HT1080 (cell line): ENCODE data around the gene LMF1. TPM values are rescaled to one million over a fixed set of nuclear protein-coding genes. Genes with fewer than 3 reads are reported as not detected.

Source experiments
- DNase-seq: peaks from one replicate; pipeline ENCODE4 v3.0.0-alpha.2; 2015; ENCODE audit warnings: low read depth
- total RNA-seq: library from RNA; depleted of rRNA; stranded (reverse); fragments of >200 nt; shearing (Covaris generic); gene quantifications from 2 replicates; pipeline ENCODE4 v1.2.3, GENCODE V29; 2014

The LMF1 gene
- total RNA-seq, 1 experiment from 2014 or later, result not detected

DNA sequence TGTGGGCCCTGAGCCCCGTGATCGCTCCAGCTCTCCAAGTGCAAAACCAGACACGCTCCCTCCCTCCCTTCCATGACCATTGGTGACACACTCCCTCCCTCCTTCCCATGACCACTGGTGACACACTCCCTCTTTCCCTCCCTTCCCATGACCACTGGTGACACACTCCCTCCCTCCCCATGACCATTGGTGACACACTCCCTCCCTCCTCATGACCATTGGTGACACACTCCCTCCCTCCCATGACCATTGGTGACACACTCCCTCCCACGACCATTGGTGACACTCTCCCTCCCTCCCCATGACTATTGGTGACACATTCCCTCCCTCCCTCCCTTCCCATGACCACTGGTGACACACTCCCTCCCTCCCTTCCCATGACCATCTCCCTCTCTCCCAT lies 56.3 kb downstream of the LMF1 start:
- DNase-seq, result no peak

DNA sequence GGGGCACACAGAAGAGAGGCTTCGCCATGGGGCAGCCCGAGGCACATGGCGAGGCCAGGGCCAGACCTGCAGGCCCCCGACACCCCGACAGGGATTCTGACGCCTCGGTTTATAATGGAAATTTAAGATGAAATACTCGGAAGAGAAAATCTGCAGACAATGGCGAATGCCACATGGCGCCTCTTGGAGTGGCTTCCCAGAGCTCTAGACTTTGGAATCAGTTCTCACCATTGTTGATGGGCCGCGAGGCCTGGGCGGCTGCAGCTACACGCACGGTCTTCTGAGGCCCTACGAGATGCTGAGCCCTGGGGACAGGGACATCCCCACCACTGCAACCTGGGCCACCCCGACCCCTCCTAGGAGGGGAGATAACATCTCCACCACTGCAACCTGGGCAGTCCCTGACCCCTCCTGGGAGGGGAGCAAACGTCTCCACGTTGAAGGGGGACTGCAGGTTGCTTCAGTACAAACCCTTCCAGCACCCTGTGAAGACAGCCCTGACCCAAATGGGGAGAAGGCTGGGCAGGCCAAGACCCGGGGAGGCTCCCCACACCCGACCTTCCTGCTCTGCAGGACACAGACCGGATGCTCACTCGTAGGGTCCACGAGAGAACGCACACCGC lies 56.9 kb downstream of the LMF1 start:
- DNase-seq, result no peak

DNA sequence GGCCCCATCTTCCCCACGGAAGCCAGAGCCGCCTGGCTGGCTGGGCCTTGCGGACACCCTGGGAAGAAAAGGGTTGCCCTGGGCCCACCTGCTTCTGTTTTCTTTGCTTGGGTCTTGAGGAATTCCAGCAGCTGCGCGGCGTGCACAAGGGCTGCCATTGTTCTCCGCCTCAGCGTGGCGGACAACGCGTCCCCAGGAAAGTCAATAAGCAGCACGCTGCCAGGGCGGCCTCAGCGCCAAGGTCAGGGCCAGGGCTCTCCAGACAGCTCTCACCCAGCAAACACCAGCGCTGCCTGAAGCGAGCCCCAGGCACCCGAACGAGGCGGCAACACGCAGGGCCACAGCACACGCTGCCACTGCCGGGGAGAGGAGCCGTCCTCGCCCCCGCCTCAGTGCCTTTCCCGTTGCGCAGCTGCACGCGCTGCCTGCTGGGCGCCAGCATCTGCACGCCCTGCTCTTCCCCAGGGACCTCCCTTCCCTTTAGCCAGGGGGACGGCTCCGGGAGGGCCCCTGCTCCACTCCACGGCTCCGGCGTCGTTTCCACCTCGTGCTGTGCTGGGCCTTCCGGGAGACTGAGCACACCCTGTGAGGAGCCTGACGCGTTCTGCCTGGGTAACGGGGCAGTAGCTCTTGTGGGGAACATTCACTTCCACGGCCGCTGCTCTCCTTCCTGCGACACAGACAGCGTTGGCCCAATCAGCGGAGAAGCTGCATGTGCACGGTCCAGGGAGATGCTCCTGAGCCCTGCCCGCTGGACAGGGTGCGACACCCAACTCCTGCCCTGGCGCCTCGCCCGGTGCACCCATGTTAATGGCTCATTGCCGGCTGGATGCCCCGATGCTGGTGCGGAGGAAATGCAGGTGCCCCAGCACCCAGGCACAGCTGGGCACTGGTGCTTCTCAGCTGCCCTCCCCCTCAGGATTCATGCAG lies 57.8 kb downstream of the LMF1 start:
- no peak for DNase-seq

DNA sequence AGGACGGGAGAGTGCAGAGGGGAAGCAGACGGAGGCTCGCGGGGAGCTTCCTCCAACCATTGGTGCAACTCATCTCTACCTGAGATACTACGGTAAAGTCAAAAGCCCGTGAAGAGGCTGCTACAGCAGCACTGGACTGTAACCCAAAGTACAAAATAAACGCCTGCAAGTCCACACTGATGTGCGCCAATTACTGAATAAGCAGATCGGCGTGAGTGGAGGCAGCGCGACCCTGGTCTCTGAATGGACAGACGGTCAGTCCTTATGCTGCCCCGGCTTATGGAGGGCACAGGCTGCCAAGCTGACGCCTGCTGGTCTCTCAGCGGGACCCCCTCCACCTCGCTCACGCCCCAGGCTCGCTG lies 58.5 kb downstream of the LMF1 start:
- DNase-seq, result no peak

DNA sequence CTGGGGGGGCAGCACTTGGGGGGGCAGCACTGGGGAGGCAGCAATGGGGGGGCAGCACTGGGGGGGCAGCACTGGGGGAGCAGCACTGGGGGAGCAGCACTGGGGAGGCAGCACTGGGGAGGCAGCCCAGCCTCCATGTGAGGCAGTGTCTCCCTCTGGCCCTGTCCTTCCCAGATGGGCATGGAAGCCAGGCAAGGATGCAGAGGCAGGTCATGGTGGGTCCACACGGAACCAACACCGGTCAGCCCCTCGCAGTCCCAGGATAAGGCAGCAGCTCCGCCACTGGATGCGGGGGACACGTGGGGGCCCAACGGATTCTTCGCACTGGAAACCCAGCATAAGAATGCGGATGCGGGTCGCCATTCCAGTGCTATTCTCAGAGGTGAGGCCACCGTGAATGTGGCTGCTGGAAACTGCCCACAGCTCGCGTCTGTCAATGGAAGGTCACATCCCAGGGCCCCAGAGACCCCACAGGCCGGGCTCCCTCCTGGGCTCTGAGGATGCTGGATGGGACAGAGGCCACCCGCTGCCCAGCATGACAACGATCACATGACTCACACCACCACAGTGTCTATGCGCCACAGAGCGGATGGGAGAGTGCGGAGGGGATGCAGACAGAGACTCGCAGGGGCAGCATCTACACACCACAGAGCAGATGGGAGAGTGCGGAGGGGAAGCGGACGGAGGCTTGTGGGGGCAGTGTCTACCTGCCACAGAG lies 59.0 kb downstream of the LMF1 start:
- DNase-seq, result no peak

DNA sequence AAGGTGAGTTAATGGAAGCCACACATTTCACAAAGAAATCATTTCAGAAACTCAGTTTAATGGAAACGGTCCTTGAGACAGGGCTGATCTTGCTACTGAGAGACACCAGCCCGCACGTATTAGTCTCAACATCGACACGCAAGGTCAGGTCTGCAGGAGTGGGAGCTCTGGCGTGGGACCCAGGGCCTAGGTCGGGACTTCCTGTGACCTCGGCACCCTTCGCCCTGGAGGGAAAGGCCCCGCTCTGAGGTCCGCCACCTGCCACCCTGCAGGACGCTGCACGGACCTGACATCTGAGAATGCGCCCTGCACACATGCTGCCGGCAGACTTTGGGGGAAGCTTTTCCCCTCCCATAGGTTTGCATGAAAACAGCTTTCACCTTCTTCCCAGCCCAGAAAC lies 59.7 kb downstream of the LMF1 start:
- no peak for DNase-seq

DNA sequence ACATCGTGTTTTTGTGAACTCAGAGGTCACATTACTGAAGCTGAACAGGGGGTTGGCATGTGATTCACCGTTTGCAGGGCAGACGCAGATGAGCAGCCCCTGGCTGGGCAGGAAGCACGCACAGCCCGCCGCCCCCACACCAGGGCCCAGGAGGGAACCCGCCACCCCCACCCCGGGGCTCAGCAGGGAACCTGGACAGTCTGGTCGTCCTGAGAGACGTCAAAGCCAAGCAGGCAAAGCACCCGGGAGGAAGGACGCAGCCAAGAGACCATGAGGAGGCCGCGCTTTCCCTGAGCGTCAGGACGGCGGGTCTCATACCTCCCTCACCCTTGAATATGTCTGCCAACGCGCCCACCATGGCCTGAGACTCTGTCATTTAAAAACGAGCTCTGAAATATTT lies 60.6 kb downstream of the LMF1 start:
- no peak for DNase-seq

DNA sequence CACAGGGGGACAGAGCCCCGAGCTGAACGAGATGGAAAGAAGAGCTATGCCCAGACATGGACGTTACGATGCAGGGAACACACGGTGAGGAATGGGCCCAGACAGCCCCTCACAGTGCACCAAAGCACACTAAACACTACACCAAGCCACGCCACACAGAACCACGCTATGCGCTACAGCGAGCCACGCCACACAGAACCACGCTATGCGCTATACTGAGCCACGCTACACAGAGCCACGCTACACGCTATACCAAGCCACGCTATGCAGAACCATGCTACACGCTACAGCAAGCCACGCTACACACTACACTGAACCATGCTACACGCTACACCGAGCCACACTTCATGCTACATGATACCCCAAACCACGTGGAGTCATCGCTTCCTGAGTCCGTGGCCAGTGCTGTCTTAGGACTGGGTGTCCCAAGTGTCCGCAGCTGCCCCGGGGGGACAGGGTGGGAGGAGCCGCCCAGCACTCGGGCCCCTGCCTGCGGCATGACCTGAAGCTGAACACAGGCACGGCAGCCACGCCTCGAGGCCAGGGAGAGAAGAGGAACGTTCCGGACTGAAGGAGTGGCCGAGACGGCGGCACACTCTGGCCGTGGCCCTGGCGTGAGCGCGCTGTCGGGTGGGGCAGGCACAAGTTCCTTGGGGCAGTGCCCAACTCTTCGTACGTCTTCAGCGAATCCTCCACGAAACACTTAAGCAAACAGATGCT lies 61.3 kb downstream of the LMF1 start:
- no peak for DNase-seq

DNA sequence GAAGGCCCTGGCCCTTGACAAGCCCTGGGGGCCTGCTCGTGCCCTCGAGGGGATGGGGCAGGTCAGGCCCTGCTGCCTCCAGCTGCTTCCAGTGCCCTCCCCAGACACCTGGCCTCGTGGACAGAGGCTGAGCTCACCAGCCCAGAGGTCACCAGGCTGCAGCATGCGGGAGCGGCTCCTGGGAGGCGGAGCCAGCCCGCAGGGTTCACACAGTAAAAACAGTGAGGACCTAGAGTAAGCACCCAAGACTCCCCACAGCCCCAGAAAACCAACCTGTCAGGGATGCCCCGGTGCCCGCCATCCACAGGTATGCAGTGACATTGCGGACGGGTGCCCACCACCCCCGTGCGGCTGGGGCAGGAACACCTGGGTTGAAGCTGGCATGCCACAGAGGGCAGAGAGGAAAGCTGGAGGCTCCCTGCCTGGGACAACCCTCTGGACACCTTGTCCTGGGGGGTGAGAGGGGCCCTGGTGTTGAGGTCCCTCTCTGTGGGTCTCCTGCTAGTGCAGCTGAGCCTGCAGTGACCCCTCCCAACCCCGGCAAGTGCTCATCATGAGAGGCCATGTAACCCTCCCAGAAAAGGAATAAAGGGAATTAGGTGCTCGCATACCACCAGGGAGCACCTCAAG lies 62.1 kb downstream of the LMF1 start:
- DNase-seq, result no peak

DNA sequence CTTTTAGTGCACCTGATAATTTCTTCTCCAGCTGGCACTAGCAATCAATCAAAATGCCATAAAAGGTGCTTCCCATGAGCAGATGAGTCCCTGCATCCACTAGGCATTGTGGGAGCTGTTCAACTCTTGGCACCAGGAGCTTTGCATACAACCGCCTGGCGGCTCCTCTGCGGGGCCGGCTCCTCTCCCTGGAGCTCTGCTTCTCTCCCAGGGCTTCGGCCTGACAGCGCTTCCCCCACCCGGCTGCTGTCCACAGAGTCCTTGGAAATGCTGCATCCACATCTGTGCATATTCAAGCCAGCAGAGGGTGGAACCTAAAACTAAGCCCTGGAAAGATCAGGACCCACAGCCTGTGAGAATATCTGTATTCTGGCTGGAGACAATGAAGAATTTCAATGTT lies 62.9 kb downstream of the LMF1 start:
- no peak for DNase-seq

DNA sequence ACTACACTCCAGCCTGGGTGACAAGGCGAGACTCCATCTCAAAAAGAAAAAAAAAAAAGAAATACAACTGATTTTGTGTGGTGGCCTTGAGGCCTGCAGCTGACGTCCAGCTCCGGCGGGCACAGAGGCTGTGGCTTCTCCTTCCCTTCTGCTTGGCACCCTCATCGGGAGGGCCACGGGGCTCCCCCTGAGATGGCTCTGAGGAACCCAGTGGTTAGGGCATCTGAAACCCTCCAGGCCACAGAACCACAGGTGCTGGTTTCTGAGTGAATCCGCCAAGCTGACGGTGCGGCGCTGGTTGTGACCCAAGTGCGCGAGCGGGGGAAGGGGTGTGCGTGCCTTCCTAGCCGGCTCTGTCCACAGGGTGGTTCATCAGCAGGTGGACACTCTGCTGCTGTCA lies 63.4 kb downstream of the LMF1 start:
- no peak for DNase-seq

DNA sequence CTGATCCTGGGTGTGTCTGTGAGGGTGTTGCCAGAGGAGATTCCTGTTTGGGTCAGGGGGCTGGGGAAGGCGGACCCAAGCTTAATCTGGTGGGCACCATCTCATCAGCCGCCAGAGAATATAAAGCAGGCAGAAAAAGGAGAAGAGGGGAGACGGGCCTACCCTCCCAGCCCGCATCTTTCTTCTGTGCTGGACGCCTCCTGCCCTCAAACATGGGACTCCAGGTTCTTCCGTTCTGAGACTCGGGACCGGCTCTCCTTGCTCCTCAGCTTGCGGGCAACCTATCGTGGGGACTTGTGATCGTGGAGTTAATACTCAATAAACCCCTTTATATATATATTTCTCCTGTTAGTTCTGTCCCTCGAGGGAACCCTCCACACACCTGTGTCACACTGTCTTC lies 64.5 kb downstream of the LMF1 start:
- no peak for DNase-seq

DNA sequence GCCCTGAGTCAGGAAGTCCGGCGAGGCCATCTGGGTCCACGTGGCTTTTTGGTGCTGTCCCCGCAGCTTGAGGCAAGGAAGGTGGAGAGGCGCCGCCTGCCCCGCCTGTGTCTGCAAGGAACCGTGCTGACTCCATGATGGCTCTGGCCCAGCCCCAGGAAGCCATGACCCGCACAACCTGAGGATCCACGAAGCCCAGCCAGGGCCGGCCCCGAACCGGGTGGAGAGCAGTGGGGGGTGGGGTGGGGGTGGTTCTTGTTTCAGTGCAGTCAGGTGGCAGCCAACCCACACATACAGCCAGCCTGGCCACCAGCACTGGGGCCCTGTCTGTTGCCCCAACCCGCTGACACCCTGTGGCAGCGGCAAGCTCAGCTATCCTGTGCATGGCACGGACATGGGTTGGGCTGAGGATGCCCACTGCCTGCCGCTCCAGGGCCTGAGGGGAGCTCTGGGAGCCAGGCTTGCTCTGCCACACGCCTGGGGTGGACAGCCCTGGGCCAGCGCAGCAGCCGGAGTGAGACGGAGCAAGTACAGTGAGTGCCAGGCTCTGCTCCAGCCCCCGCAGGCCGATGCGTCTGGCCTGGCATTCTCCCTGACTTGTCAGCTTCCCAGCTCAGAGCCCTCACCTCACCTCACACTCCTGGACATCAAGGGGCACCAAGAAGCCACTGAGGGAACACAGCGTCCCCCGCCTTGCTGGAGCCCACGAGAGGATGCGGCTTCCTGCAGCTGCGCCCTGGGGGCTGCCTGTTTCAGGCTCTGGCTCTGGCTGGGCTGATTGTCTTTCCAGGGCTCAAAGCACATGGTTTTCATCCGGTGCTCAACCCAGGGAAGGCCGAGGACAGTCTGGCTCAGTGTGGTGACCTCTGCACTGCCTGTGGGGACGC lies 68.8 kb downstream of the LMF1 start:
- no peak for DNase-seq

DNA sequence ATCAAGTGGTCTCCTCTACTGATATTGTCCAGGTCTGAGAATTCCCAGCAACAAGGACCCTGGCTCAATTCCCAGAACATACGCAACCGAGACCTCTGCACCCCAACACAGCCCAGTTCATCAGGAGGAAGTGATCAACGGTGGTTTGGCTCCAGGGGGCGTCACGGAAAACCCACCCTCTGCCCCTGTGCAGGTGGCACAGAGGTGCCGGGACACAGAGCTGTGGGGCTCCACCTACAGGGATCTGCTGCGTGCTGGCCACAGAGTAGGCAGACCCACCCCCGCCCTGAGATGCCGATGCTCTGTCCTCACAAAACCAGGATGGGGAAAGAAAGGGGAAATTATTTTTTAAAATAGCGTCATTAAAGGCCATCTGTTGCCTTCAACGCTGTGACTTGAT lies 69.6 kb downstream of the LMF1 start:
- no peak for DNase-seq

DNA sequence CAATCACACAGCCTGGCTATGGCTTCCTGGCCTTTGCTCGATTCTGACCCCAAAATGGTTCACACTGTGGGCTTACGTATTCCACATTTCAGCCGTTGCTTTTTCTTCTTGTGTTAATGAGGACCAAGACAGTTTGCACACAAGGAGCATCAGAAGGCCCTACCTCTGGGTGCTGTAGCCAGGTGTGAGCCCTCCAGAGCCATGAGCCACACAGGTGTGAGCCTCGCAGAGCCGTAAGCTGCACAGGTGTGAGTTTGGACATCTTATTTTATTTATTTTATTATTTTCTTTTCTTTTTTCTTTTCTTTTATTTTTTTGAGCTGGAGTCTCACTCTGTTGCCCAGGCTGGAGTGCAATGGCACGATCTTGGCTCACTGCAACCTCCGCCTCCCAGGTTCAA lies 70.6 kb downstream of the LMF1 start:
- no peak for DNase-seq

DNA sequence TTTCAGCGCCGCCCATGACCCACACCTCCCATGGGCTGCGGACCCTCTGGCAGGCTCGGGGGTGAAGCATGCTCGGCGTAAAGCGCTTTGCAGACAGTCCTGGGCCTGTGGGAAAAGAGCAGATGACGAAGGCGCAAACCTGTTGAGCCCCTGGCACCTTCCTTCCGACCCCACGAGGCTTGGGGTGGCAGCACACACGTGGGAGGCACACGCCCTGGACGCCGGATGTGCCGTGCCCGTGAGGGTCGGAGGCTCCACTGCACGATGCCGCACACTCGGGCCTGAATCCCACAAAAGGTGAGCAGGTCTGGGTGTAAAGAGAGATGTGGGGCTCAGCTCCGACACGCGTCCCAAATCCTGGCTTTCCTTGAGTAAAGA lies 71.1 kb downstream of the LMF1 start:
- no peak for DNase-seq

DNA sequence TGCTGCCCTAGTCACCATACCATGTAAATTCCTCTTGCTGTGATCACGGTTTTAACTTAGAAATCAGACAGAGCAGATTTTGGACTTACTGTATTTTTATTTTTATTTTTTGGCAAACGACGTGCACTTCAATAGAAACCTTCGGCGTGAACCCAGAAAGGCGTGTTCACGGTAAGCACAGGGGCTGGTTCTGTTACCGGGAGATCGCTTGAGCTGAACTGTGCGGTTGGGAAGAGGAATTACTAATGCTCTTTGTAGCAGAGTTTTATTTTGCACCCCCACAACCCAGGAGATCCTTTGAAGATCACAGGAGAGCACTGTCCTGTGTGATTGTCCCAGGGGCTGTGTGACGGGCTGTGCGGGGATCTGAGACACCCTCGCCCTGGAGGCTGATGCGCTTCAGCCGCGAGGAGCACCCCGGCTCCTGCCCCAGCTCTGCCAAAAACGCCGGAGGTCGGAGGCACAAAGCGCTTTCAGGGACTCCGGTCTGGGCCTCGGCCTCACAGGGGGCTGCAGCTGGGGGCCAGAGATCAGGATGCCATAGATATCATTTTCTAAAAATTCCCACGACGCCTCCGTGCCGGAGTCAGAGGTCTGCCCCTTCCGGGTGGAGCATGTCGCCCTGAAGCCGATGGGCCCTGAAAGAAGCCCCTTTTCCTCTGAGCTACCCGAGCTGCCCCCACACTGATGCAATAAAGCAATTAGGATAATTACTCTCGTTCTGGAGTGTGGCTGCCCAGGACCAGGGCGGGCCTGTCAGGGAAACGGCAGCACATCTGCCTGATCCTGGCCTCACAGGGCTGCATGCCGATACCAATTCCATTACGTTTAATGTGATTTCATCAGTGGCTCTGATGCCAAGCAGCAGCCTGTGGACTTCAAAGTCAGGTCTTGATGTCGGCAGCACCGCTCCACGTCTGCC lies 71.8 kb downstream of the LMF1 start:
- no peak for DNase-seq

DNA sequence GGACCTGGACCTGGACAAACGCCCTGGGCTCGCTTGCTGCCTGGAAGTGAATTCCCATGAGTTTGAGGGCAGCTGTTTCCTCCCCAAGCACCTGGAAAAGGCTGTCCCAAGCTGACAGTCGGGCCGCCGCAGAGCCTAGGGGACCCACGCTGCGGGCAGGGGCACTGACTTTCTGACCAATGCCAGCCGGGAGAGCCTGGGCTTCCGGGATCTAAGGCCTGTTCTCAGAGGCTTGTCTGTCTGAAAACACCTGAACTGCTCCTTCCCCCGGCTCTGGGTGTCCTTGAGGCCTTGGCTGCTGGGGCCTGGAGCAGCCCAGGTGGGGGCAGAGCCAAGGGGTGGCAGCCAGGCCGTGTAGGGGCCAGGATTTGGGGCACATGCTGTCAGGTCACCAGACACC lies 72.6 kb downstream of the LMF1 start:
- DNase-seq, result no peak

DNA sequence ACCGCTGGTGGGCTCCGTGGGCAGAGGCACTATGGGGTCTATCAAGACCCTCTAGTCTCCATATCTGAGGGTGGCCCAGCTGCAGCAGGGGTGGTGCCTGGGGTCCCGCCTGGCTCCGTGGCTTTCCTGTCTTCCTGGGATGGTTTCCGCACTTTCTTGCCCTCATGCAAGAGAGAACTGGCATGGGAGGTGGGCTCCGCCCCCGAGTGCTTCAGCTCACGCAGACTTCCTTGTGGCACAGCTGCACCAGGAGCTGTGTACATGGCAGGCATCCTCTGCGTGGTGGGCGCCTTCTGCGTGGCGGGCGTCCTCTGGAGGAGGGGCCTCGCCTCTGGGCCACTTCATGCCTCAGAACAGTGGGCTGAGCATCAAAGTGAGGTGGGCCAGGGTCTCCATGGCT lies 73.1 kb downstream of the LMF1 start:
- DNase-seq, result no peak
